ENCODE data around the gene CDH24.

GRCh38 chr14:22998329-22999012, 58.8 kb downstream of the CDH24 start:
- TF ChIP-seq, protein P1, sequence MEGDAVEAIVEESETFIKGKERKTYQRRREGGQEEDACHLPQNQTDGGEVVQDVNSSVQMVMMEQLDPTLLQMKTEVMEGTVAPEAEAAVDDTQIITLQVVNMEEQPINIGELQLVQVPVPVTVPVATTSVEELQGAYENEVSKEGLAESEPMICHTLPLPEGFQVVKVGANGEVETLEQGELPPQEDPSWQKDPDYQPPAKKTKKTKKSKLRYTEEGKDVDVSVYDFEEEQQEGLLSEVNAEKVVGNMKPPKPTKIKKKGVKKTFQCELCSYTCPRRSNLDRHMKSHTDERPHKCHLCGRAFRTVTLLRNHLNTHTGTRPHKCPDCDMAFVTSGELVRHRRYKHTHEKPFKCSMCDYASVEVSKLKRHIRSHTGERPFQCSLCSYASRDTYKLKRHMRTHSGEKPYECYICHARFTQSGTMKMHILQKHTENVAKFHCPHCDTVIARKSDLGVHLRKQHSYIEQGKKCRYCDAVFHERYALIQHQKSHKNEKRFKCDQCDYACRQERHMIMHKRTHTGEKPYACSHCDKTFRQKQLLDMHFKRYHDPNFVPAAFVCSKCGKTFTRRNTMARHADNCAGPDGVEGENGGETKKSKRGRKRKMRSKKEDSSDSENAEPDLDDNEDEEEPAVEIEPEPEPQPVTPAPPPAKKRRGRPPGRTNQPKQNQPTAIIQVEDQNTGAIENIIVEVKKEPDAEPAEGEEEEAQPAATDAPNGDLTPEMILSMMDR (IDR thresholded peaks at IDR 0.05; ENCODE audit: low read depth, low read length), result no peak
- TF ChIP-seq MYC (IDR thresholded peaks at IDR 0.05; ENCODE audit: low read depth, low read length) (no peak), POLR2A (IDR thresholded peaks at IDR 0.05; ENCODE audit: extremely low read depth, insufficient read length) (no peak), MAX (IDR thresholded peaks at IDR 0.05; ENCODE audit: low read depth, low read length) (no peak)
